Forelimb muscle (tissue), 1 donor: ENCODE data around the gene KLC3. TPM values are rescaled to one million over a fixed set of nuclear protein-coding genes. Genes with fewer than 3 reads are reported as not detected.
"Not testable (repeated sequence)": the region's sequence is repeated elsewhere in the genome, so short reads cannot be mapped to it uniquely, and the experiment has no call there.

Source experiments
- DNase-seq: peaks from one replicate; pipeline ENCODE4 v3.0.0-alpha.2; 2013; ENCODE audit warnings: low read depth
- polyA plus RNA-seq: library from polyadenylated mRNA; unstranded; fragments of 120-200 nt; gene quantifications from one replicate; pipeline ENCODE4 v1.2.1, GENCODE V29; 2013; ENCODE audit not compliant: insufficient read length

The KLC3 gene
- 0.20 TPM for polyA plus RNA-seq

DNA sequence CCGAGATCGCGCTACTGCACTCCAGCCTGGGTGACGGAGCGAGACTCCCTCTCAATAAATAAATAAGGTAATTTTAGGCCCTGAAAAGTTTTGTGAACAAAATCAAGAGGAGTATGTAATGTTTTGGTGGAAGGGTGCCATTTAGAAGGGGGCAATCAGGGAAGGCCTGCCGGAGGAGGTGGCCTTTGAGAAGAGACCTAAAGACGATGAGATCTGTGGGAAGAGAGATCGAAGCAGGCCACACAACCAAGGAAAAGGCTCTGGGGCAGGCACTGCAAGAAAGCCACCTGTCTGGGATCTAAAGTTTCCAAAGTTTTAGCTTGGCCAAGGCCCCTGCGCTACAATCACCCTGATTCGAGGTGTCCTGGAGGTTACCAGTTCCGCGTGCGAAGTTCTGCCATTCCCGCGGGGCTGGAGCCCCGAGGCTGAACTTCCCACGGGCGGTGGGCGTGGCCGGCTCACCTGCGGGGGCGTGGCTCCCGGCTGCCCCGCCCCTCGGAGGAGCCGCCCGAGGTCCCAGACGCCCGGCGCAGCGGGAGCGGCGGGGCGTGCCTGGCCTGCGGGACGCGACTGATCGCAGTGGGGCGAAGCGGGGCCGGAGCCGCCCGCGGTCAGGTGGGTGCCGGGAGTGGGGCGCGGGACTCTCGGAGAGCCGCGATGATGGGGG lies at the start of gene KLC3:
Gene KLC3 (plus strand): TSS at position 519 of the 667 bp plus-strand sequence. CDS start 4,792 bp downstream, outside the sequence.
- no peak for DNase-seq

DNA sequence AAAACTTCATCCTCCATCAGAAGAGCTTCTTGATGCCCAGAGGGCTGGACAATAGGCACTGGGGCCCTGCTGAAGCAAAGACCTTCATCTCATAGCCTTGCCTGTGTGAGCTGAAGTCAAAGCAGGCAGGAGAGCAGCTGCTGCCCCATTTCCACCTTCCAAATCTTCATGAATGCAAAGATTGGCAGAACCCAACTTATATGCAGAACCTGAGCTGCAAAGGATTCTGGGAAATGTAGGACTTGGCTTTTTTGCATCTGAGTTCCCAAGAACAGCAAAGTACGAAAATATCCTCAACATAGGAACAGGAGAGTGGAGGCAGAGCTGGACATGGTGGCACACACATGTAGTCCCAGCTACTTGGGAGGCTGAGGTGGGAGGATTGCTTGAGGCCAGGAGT lies 48.7 kb upstream of the KLC3 start:
- DNase-seq = no peak

DNA sequence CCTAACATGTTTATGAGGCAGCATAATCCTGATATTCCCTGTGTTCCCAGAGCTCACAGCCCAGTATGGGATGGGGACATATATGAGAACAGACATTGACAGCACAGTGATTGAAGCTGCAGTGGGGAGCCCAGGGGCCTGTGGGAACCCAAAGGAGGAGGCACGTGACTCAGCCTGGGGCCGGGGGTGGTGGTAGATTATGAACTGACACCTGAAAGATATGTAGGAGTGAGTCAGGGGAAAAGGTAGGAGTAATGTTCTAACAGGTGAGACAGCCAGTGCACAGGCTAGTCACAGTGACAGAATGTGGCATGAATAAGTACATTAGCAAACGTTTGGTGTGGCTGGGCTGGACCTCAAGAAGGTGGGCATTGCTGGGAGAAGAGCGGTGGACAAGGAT lies 46.9 kb upstream of the KLC3 start:
- DNase-seq = no peak

DNA sequence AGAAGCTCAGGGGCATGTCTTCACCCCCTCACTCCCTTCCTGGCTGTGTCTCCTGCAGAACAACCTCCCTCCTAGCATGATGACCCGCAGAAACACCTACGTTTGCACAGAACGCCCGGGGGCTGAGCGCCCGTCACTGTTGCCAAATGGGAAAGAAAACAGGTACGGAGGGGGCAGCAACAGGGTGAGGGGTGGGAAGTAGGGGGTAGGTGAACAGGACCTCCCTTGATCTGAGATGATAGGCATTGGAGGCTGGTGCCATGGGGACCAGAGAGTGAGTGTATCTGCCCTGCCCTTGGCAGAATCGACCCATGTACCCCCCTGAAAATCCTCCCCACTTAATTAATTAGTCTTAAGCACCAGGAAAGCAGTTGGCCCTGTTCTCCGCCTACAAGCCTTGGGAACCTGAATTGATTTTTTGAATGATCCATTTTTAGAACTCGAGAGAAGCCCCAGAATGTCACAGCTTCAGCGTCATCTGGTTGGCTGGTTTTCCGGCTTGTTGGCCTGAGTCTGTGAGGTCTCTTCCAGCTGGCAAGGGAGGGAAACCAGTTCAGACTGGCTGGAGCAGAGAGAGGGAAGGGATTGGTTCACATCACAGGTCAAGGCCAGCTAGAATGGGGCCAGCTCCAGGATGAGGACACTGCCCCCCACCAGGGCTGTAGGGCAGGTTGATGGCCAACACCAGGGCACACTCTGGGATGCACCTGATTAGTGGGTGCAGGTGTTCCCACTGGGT lies 46.1 kb upstream of the KLC3 start:
- DNase-seq = no peak

DNA sequence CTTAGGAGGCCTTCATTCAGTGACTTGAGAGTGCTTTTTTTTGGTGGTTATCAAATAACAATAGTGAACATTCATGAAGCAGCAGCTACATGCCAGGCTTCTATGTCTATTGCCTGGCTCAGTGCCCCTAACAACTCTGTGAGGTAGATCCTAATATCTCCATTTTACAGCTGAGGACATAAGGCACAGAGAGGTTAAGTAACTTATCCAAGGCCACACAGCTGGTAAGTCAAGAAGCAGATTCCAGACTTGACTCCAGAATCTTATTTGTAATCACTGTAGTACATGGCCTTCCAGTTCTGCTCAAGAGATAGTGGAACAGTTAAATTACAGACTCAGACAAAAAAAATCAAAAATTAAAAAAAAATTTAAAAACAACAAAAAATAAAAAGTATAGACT lies 44.7 kb upstream of the KLC3 start:
- DNase-seq = no peak

DNA sequence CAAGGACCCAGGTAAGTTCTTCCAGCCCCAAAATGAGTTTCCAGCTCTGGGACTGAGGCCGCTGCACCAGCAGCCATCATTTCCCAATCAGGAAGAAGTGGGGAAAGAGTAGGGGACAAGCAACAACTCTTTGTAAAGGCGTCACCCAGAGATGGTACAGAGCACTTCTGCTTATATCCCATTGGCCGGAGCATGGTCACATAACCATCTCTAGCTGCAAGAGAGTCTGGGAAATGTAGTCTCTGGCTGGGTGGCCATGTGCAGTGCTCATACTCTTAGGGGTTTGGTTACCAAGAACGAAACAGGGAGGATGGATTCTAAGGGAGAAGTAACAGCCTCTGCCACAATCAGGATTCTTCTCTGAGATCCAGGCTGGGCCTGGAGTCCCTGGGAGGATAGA lies 44.2 kb upstream of the KLC3 start:
- DNase-seq = no peak

DNA sequence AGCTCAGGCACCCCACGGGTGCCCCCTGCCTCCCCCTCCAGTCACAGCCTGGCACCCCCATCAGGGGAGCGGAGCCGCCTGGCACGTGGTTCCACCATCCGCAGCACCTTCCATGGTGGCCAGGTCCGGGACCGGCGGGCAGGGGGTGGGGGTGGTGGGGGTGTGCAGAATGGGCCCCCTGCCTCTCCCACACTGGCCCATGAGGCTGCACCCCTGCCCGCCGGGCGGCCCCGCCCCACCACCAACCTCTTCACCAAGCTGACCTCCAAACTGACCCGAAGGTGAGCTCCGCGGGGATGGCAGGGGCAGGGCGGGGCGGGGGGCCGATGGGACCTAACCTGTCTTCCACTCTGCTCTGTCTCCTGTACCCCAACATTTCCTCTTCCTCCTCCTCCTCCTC lies 42.9 kb upstream of the KLC3 start:
- no peak for DNase-seq

DNA sequence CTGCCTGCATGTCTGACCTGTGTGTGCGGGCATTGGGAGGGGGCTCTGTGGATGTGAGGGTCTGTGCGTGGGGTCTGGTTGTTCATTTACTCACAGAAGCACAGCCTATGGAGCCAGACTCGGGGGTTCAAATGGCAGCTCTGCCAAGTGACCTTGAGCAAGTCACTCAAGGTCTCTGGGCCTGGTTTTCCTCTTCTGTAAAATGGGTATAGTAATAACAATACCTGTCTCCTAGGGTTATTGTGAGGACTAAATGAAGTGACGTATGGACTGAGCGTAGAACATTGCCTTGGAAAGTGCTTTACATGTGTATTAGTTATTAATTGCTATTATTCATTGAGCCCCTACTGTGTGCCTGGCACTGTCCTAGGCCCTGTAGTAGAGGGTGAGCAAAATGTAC lies 42.3 kb upstream of the KLC3 start:
- no peak for DNase-seq

DNA sequence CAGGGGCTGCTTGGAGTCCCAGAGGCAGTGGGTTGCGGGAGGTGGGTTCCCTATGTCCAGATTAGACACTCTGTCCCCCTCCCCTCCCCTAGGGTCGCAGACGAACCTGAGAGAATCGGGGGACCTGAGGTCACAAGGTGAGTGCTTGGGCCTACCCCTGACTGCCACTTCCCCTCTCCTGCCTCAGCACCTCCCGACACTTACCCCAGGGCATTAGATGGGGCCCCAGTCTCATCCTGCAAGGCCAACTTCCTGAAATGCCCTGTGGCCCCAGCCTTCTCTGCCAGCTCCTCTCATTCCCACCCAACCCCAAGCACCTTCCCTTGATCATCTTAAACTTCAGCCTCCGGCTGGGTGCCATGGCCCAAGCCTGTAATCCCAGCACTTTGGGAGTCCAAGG lies 40.8 kb upstream of the KLC3 start:
- DNase-seq = no peak

DNA sequence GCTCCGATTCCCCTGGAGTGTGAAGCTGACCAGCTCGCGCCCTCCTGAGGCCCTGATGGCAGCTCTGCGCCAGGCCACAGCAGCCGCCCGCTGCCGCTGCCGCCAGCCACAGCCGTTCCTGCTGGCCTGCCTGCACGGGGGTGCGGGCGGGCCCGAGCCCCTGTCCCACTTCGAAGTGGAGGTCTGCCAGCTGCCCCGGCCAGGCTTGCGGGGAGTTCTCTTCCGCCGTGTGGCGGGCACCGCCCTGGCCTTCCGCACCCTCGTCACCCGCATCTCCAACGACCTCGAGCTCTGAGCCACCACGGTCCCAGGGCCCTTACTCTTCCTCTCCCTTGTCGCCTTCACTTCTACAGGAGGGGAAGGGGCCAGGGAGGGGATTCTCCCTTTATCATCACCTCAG lies 38.1 kb upstream of the KLC3 start:
- DNase-seq = no peak

DNA sequence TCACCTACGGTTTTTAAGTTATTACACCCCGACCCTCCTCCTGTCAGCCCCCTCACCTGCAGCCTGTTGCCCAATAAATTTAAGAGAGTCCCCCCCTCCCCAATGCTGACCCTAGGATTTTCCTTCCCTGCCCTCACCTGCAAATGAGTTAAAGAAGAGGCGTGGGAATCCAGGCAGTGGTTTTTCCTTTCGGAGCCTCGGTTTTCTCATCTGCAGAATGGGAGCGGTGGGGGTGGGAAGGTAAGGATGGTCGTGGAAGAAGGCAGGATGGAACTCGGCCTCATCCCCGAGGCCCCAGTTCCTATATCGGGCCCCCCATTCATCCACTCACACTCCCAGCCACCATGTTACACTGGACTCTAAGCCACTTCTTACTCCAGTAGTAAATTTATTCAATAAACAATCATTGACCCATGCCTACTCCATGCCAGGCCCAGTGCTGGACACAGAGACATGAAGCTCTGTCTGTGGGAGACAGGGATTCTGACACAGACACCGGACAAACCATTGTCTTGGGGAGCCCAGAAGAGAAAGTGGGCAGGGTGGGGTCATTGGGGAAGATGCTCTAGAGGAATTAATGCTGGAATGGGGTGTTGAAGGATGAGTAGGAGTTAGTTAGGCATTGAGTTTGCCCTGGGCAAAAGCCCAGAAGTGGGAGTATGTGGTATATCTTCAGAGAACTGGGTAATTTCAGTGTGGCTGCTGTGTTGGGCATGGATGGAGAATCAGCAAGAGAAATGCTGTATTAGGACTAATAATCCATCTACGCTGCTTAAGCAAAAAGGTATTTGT lies 37.1 kb upstream of the KLC3 start:
- DNase-seq = no peak

DNA sequence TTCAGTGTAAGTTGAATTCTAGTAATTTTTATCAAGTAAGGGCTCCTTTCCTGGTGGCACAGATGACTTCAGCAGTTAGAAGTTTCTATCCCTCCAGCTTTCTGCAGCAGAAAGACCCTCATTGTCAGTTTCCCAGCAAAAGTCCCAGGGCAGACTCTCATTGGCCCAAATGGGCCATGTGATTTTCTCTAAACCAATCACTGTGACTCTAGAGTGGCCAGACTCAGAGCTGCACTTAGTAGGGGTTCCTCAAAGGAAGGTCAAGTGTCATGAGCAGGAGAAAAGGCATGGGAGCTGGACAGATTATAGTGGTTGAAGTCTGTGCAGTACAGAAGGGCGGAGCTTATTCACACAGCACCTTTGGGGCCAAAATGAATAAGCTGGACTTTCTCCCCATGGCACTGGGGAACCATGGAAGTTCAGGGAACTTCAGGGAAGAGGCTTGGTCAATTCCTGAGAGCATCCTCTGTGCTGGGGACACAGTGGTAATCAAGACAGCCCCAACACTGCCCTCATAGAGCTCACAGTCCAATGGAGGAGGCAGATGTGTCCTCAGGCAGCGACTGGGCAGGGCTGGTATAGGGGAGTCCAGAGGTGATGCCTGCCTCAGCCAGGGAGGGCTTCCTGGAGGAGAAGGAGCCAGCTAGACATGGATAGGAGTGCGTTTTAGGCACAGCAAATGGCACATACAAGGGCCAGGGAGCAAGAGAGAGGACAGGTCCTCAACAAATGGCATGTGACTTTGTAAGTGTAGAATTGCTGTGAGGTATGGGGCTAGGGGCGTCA lies 36.2 kb upstream of the KLC3 start:
- no peak for DNase-seq

DNA sequence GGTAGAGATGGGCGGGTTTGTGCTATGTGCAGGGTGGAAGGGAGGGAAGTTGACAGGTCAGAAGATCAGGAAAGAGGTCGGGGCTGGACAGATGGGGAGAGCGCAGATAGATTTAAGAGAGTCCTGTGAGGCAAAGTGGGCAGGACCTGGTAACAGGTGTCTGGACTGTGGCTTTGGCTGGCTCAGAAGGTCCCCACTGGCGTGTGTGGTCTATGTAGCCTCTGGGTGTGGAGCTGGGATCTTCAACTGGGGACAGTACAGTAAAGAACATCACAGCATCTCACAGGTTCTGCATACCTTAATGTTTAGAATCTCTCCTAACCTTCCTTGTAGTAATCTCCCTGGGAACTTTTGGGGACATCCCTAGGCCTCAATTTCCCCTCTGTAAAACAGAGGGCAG lies 35.5 kb upstream of the KLC3 start:
- no peak for DNase-seq

DNA sequence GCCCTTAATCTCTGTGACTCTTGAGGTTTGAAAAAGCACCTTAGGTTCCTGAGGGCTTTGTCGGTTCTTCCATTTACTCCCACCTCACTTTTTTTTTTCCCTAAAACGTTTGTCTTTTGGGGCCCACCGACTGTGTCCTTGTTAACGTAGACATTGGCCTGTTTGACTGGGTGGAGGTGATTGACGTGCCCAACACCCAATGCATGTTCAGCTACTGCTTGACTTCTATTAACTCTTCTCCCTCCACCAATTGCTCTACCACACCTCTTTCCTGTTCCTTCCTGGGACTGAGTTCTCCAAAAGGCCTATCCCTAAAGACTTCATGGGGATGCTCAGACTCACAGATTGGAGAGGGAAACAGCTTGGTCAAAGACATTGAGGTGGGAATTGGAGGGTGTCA lies 35.1 kb upstream of the KLC3 start:
- DNase-seq = no peak

DNA sequence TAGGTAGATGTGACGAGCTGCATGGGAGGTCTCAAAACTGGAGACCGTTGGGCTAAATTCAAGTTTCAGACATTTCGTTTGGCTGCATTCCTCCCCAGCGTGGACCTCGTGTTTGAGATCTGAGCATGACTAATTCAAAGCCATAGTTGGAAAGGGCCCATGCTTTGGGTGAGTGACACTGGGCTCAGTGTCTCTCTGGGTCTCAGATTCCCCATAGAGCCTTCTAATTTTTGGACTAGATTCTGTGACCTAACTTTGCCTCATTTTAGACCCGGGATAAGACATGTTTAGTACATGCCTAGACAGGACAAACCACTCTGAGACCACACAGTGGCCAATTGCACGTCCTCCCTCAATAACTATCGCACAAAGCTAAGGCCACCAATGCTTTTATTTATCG lies 34.5 kb upstream of the KLC3 start:
- DNase-seq = no peak

DNA sequence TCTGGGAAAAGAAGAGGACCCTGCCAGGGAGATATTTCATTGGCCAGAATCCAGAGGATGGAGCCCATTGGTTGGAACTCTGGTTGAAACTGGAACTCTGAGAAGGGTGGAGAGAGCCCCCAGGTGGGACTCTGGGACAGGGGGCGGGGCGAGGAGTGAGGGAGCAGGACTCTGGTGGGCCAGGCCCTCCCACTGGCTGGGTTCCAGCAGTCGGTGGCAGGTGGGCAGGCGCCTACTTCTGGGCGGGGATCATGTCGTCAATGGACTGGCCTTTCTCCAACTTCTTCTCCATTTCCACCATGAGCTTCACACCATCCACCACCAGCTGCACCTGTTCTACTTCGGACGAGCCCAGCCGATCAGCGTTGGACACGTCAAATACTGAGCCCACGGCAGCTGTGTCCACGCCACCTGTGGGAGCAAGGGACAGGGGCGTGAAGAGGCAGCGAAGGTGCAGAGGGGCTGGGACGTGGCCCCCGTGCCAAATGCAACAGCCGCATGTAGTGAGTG lies 34.0 kb upstream of the KLC3 start:
- no peak for DNase-seq

DNA sequence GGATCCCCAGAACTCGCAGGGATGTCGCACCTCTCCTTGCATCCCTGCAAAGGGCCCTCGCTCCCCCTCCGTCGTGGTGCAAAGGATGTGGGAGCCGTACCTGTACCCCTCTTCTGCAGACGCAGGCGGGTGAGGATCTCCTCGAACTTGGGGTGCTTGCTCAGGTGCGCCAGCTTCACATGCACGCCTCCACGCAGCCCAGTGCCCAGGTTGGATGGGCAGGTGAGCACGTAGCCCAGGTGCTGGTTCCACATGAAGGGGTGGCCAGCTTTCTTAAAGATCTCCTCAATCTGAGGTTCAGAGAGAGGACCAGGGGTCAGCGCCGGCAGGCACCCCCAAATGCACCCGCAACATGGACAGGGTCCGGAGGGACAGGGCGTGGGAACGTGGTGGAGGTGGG lies 33.2 kb upstream of the KLC3 start:
- DNase-seq = no peak

DNA sequence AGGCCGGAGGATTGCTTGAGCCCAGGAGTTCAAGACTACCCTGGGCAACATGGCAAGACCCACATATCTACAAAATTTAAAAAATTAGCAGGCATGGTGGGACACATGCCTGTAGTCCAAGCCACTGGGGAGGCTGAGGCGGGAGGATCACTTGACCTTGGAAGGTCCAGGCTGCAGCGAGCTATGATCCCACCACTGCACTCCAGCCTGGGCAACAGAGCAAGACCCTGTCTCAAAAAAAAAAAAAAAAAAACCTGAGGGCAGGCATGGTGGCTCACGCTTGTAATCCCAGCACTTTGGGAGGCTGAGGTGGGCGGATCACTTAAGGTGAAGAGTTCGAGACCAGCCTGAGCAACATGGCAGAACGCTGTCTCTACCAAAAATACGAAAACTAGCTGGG lies 31.2 kb upstream of the KLC3 start:
- DNase-seq = not testable (repeated sequence)

DNA sequence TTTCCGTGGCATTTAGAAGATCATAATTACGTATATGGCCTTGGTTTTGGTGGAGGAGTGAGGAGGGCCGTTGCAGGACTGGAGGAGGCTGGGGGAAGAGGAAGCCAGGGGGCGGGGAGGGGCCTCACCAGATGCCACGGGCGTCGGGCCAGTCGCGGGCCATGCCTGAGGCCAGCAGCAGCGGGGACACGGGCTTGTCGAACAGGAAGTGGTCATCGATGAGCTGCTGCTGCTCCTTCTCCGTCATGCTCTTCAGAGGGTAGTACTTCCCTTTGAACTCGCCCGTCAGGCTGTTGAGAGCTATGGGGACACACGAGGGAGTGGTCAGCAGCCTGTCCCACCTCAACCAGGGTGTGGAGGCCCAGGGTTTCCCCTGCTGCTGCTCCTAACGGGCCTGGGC lies 28.9 kb upstream of the KLC3 start:
- DNase-seq = no peak

DNA sequence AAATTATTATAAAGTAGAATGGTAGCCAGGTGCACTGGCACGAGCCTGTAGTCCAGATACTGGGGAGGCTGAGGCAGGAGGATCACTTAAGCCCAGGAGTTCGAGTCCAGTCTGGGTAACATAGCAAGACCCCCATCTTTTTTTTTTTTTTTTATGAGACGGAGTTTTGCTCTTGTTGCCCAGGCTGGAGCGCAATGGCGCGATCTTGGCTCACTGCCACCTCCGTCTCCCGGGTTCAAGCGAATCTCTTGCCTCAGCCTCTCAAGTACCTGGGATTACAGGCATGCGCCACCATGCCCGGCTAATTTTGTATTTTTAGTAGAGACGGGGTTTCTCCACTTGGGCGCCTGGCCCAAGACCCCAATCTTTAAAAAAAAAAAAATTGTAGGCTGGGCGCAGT lies 28.3 kb upstream of the KLC3 start:
- DNase-seq = not testable (repeated sequence)

DNA sequence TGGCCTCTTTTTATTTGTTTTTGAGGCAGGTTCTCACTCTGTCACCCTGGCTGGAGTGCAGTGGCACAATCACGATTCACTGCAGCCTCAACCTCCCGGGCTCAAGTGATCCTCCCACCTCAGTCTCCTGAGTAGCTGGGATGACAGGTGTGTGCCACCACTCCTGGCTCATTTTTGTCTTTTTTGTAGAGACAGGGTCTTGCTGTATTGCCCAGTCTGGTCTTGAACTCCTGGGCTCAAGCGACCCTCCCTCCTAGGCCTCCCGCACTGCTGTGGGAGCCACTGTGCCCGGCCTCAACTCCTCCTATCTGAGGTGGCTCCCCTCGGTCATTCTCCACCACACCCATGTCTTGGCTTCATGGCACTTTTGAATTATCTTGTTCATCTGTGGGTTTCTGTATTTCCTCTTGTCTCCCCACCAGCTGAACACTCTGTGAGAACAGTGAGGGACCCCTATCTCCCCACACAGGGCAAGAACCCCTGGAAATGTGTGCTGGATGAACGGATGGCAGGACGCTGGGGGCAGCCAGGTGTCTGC lies 25.8 kb upstream of the KLC3 start:
- no peak for DNase-seq

DNA sequence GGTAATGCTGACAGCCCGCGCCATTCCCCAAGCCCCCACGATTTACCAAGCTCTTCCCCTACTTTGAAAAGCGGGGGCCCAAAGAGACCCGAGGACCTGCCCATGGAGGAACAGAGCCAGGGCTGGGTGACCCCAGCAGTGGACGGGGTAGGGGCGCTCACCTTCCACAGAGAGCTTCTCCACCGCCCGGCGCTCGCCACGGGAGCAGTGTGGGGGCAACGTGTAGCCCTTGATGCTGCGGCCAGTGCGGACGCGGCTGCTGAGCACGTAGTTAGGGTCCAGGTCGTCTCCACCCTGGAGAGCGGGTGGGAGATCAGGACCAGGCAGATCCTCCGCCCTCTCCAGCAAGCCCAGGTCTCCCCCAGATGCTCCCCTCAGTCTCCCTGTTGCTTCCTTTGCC lies 25.2 kb upstream of the KLC3 start:
- DNase-seq = no peak
